Ovary (tissue), 3 donors: ENCODE results near the gene DCTD.

ENCODE experiments used
- CTCF ChIP-seq, 3 donors: fragments of 450-650 bp in 2 of 3; fragments of 200-600 bp in 1 of 3; IDR thresholded peaks; one replicate each; pipeline versions ENCODE4 v1.5.1 to v1.8.0; 2016 to 2022; ENCODE audit warnings: antibody characterized with exemption in 3 of 3, mild to moderate bottlenecking in 1 of 3
- EP300 ChIP-seq: sonication (generic); formaldehyde crosslinking; IDR thresholded peaks from one replicate; pipeline ENCODE4 v1.6.1; 2017; ENCODE audit warnings: antibody characterized with exemption
- POLR2A ChIP-seq: fragments of 450-650 bp; IDR thresholded peaks from one replicate; pipeline ENCODE4 v1.6.1; 2017; ENCODE audit warnings: antibody characterized with exemption, mild to moderate bottlenecking, moderate library complexity
- donor health status: DM: no; HTN: no; CAD: no.

- TF ChIP-seq CTCF (IDR thresholded peaks at IDR 0.05), result no peak
- no peak for TF ChIP-seq POLR2A
- TF ChIP-seq EP300, result no peak
Observed at GRCh38 chr4:182894681-182895275, 22.4 kb downstream of the DCTD start.
